ENCODE measurements around the gene ZP4. TPM values are rescaled to one million over a fixed set of nuclear protein-coding genes. Genes with fewer than 3 reads are reported as not detected.

ZP4 gene
- total and polyA plus RNA-seq, 2 experiments from 2014 or later = not detected

- TF ChIP-seq POLR2AphosphoS5 (IDR thresholded peaks at IDR 0.05; ENCODE audit: low read depth) = no peak
- no peak for DNase-seq (ENCODE audit: low spot score)
- H3K79me2 ChIP-seq (replicated peaks; ENCODE audit: insufficient read depth) = no peaks in the 10 kb centered on the region
- H4K20me1 ChIP-seq (replicated peaks; ENCODE audit: insufficient read depth) = no peaks in the 10 kb centered on the region
- no peak overlapping the region for H3K4me3 Mint-ChIP-seq
- H3K9me3 Mint-ChIP-seq = no peaks in the 10 kb centered on the region
- no peaks in the 10 kb centered on the region for H3K36me3 ChIP-seq (ENCODE audit: insufficient read depth)
- no peak overlapping the region for H2AFZ ChIP-seq
- H3K27me3 Mint-ChIP-seq (ENCODE audit: insufficient read depth, low read depth, poor library complexity) = no peaks in the 10 kb centered on the region
- no peaks in the 10 kb centered on the region for H3F3A ChIP-seq (replicated peaks; ENCODE audit: low read depth)
- no peaks in the 10 kb centered on the region for H3K4me1 ChIP-seq (ENCODE audit: insufficient read depth)
- no peak overlapping the region for H3K27ac Mint-ChIP-seq
- no peak overlapping the region for H3K4me2 ChIP-seq
- no peaks in the 10 kb centered on the region for H3K27me3 ChIP-seq (ENCODE audit: insufficient read depth)
- H3K9me2 ChIP-seq (ENCODE audit: insufficient read depth) = peaks cover 2% of the 10 kb centered on the region; the same call in 1 of the 2 replicates
- no peak overlapping the region for H3K27ac ChIP-seq (ENCODE audit: low read depth)
- no peak overlapping the region for H3K4me3 ChIP-seq
- ATAC-seq = no peak
- no peaks in the 10 kb centered on the region for H3K4me1 Mint-ChIP-seq
- H3K36me3 Mint-ChIP-seq (ENCODE audit: low read depth) = no peaks in the 10 kb centered on the region
Observed at GRCh38 chr1:237927198-237927597, 36.5 kb upstream of the ZP4 start.

GRCh38 chr1:237921306-237921705 lies 30.6 kb upstream of the ZP4 start:
- Mint-ChIP-seq H3K9me3 (peaks cover 3% of the 10 kb centered on the region), H3K4me3 (no peak overlapping the region), H3K27me3 (ENCODE audit: insufficient read depth, low read depth, poor library complexity) (peaks cover 7% of the 10 kb centered on the region), H3K27ac (no peak overlapping the region), H3K36me3 (ENCODE audit: low read depth) (peaks cover 3% of the 10 kb centered on the region; the same call in 1 of the 3 replicates), H3K4me1 (no peaks in the 10 kb centered on the region)
- Histone ChIP-seq H2AFZ (no peak overlapping the region), H3K4me1 (ENCODE audit: insufficient read depth) (no peaks in the 10 kb centered on the region), H3K36me3 (ENCODE audit: insufficient read depth) (no peaks in the 10 kb centered on the region), H3K27ac (ENCODE audit: low read depth) (no peak overlapping the region), H3F3A (replicated peaks; ENCODE audit: low read depth) (no peaks in the 10 kb centered on the region), H3K9me2 (ENCODE audit: insufficient read depth) (no peaks in the 10 kb centered on the region), H3K4me3 (no peak overlapping the region), H4K20me1 (replicated peaks; ENCODE audit: insufficient read depth) (no peaks in the 10 kb centered on the region), H3K4me2 (no peak overlapping the region), H3K27me3 (ENCODE audit: insufficient read depth) (no peaks in the 10 kb centered on the region), H3K79me2 (replicated peaks; ENCODE audit: insufficient read depth) (no peaks in the 10 kb centered on the region)
- DNase-seq (ENCODE audit: low spot score) (no peak), ATAC-seq (no peak)
- TF ChIP-seq ZNF331 (CRISPR knock-in tag; IDR thresholded peaks at IDR 0.05; ENCODE audit: low read depth) (no peak), EZH2phosphoT487 (IDR thresholded peaks at IDR 0.05; ENCODE audit: unreplicated experiment) (no peak), EZH2 (IDR thresholded peaks at IDR 0.05; ENCODE audit: low read depth, unreplicated experiment) (no peak), NANOG (IDR thresholded peaks at IDR 0.05; ENCODE audit: borderline replicate concordance) (no peak), CREB1 (CRISPR knock-in tag; IDR thresholded peaks at IDR 0.05; ENCODE audit: low read depth) (no peak), ETS1 (IDR thresholded peaks at IDR 0.05) (no peak), REST (IDR thresholded peaks at IDR 0.05; ENCODE audit: unreplicated experiment) (no peak), STAT1 (IDR thresholded peaks at IDR 0.05; ENCODE audit: unreplicated experiment) (no peak), POLR2AphosphoS5 (IDR thresholded peaks at IDR 0.05; ENCODE audit: low read depth) (no peak), JUNB (IDR thresholded peaks at IDR 0.05; ENCODE audit: unreplicated experiment) (no peak), ZNF462 (CRISPR knock-in tag; IDR thresholded peaks at IDR 0.05) (no peak)

All from GM23338 (cell line).